GM10248 (cell line): ENCODE measurements around the gene MED25.

Experiments used
- CTCF ChIA-PET: fragments of 300-600 bp; sonication (Branson Sonifier 250); formaldehyde crosslinking; extraction: SDS; loops from one replicate; lab custom pipeline; 2021; ENCODE audit warnings: antibody characterized with exemption; lab: Yijun Ruan, JAX
- POLR2A ChIA-PET: fragments of 350-650 bp; sonication (Branson Sonifier 250); formaldehyde crosslinking; extraction: SDS; loops from one replicate; lab custom pipeline; 2020; ENCODE audit warnings: antibody characterized with exemption; lab: Yijun Ruan, JAX
- DNase-seq: peaks from one replicate; pipeline ENCODE4 v3.0.0; 2012; ENCODE audit errors: extremely low spot score
- CTCF ChIP-seq: IDR thresholded peaks from 2 replicates; pipeline ENCODE4 v1.5.1; 2012; ENCODE audit warnings: mild to moderate bottlenecking, low read depth; ENCODE audit errors: extremely low read depth, missing control alignments, control extremely low read depth

The MED25 gene

GRCh38 chr19:49817964-49818648 is at the start of gene MED25:
Gene MED25 (plus strand): TSS chr19:49818289. CDS start chr19:49818342, 53 bp downstream.
- POLR2A ChIA-PET = no interaction called here
- CTCF ChIA-PET = interaction anchor here (1.0 kb wide), 1 partner anchor 9 kb away, joined by 3 read pairs; no protein-coding TSS in a partner anchor
- peak; percentile 93 for DNase-seq
- no peak for TF ChIP-seq CTCF

GRCh38 chr19:49770529-49770928 is 47.6 kb upstream of the MED25 start:
- DNase-seq = no peak
- ChIA-PET CTCF (interaction anchor here (1.5 kb wide), 1 partner anchor 16 kb away, joined by 3 read pairs; no protein-coding TSS in a partner anchor), POLR2A (no interaction called here)
- no peak for TF ChIP-seq CTCF

- no peak for DNase-seq
- TF ChIP-seq CTCF = no peak
- CTCF ChIA-PET = interaction anchor here (1.5 kb wide), 1 partner anchor 15 kb away, joined by 3 read pairs; no protein-coding TSS in a partner anchor
- POLR2A ChIA-PET = no interaction called here
Measured at GRCh38 chr19:49771674-49772139, 46.4 kb upstream of the MED25 start.

- DNase-seq = no peak
- ChIA-PET CTCF (no interaction called here), POLR2A (no interaction called here)
- TF ChIP-seq CTCF = no peak
Measured at GRCh38 chr19:49772850-49773432, 45.1 kb upstream of the MED25 start.

- DNase-seq = no peak
- no peak for TF ChIP-seq CTCF
- ChIA-PET POLR2A (no interaction called here), CTCF (no interaction called here)
Measured at GRCh38 chr19:49773663-49774350, 44.3 kb upstream of the MED25 start.

GRCh38 chr19:49774969-49775368 is 43.1 kb upstream of the MED25 start:
- no peak for TF ChIP-seq CTCF
- ChIA-PET CTCF (no interaction called here), POLR2A (no interaction called here)
- DNase-seq = no peak
